ENCODE data around the gene PLAAT5.

Gene PLAAT5

GRCh38 chr11:63507511-63507910, 16.5 kb upstream of the PLAAT5 start:
- no peak for DNase-seq (ENCODE audit: insufficient read length)
- no peak for TF ChIP-seq TAF1 (IDR thresholded peaks at IDR 0.05; ENCODE audit: borderline replicate concordance, low read depth, low read length)
- no peak for TF ChIP-seq POLR2AphosphoS5 (IDR thresholded peaks at IDR 0.05; ENCODE audit: low read depth, low read length)
- no peak for TF ChIP-seq POLR2A (IDR thresholded peaks at IDR 0.05; ENCODE audit: low read depth, low read length)
- no peak for FAIRE-seq

DNA sequence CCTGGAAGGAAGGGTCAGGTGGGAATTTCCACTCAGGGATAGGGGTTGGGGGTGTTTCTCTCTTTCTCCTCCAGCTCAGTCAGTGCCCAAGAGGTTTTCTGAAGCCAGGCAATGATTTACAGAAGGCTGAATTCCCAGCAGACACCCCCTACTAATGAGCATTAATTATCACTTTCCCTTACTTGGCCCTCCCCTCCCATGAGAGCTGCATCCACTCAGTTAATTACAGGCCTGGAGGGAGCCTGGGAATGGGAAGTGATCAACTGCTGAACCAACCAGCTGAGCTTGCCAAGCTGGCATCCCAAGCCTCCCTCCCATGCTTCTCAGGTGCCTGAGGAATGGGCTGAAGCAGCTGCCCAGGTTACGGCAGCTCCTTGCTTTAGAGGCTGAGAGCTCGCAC, 15.9 kb upstream of the PLAAT5 start:
- no peak for DNase-seq (ENCODE audit: insufficient read length)
- FAIRE-seq = no peak
- no peak for TF ChIP-seq POLR2AphosphoS5 (IDR thresholded peaks at IDR 0.05; ENCODE audit: low read depth, low read length)
- TF ChIP-seq TAF1 (IDR thresholded peaks at IDR 0.05; ENCODE audit: borderline replicate concordance, low read depth, low read length) = no peak

DNA sequence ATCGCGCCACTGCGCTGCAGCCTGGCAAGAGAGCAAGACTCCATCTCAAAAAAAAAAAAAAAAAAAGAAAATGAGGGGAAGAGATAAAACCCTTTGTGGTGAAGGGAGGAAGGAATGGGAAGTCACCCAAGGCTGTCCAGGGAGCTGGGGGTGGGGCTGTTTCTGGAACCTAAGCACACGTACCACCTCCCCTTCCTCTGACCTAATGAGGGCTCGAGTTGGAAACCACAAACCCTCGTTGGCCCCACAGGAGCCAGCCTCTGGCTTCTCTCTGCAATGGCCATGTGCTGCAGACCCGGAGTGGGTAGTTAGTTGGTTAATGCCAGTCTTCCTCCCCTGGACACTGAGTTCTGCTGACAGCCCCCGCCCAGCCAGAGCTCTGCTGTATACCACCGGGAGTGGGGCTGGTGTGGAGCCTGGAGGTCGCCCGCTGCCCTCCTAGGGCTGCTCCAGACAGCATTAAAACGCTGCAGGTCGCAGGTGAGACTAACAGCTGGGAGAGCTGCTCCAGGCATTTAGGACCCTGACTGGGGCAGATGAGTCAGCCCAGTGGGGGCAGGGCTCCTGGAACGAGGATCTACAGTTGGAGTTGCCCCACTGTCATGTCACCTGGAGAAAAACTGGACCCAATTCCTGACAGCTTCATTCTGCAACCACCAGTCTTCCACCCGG, 15.0 kb upstream of the PLAAT5 start, which contains the start of gene LGALS12:
Gene LGALS12, plus strand, starts transcription at position 228 of the 672 bp plus-strand sequence. Its CDS starts 375 bp downstream, at position 603.
- TF ChIP-seq POLR2A (IDR thresholded peaks at IDR 0.05; ENCODE audit: low read depth, low read length) (no peak), POLR2AphosphoS5 (IDR thresholded peaks at IDR 0.05; ENCODE audit: low read depth, low read length) (no peak), TAF1 (IDR thresholded peaks at IDR 0.05; ENCODE audit: borderline replicate concordance, low read depth, low read length) (no peak)
- no peak for DNase-seq (ENCODE audit: insufficient read length)
- FAIRE-seq = no peak

- TF ChIP-seq POLR2A (IDR thresholded peaks at IDR 0.05; ENCODE audit: low read depth, low read length) (no peak), TAF1 (IDR thresholded peaks at IDR 0.05; ENCODE audit: borderline replicate concordance, low read depth, low read length) (no peak), POLR2AphosphoS5 (IDR thresholded peaks at IDR 0.05; ENCODE audit: low read depth, low read length) (no peak)
- DNase-seq (ENCODE audit: insufficient read length) (no peak), FAIRE-seq (no peak)
Measured at GRCh38 chr11:63504933-63505586, 14.1 kb upstream of the PLAAT5 start.

DNA sequence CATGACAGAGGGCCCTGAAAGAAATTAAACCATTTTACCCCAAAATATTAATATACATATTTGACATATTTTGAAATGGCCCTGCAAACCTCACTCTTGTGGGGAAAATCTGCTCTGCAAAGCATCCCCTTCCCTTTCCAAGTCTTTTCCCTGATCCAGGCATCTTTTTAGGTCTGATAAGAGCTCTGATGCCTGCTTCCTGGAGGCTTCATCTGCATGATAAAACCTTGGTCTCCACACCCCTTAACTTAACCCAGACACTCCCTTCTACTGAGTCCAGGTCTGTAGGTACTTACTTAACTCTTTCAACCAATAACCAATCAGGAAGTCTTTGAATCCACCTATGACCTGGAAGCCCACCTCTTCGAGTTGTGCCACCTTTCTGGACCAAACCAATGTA, 13.1 kb upstream of the PLAAT5 start:
- TF ChIP-seq TAF1 (IDR thresholded peaks at IDR 0.05; ENCODE audit: borderline replicate concordance, low read depth, low read length) (no peak), POLR2A (IDR thresholded peaks at IDR 0.05; ENCODE audit: low read depth, low read length) (no peak)
- FAIRE-seq (no peak), DNase-seq (ENCODE audit: insufficient read length) (no peak)

DNA sequence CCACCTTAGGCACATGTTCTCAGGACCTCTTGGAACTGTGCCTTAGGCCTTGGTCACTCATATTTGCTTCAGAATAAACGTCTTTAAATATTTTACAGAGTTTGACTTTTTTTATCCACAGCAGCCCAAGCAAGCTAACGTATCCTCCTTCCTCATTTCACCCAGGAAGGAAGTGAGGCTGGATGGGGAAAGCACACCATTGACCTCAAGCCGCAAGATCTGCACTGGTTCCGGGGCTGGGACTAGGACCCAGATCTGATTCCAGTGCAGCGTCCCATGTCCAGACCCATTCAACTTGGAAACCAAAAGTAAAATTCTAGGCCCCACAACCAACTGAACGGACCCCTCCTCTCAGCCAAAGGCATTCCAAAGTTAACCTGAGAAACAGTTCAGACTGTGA, 12.5 kb upstream of the PLAAT5 start:
- DNase-seq (ENCODE audit: insufficient read length) (no peak), FAIRE-seq (no peak)
- TF ChIP-seq TAF1 (IDR thresholded peaks at IDR 0.05; ENCODE audit: borderline replicate concordance, low read depth, low read length) (no peak), POLR2AphosphoS5 (IDR thresholded peaks at IDR 0.05; ENCODE audit: low read depth, low read length) (no peak), POLR2A (IDR thresholded peaks at IDR 0.05; ENCODE audit: low read depth, low read length) (no peak)

- FAIRE-seq = no peak
- TF ChIP-seq TAF1 (IDR thresholded peaks at IDR 0.05; ENCODE audit: borderline replicate concordance, low read depth, low read length) = no peak
- TF ChIP-seq POLR2A (IDR thresholded peaks at IDR 0.05; ENCODE audit: low read depth, low read length) = no peak
- TF ChIP-seq POLR2AphosphoS5 (IDR thresholded peaks at IDR 0.05; ENCODE audit: low read depth, low read length) = no peak
- DNase-seq (ENCODE audit: insufficient read length) = no peak
Measured at GRCh38 chr11:63502252-63502820, 11.4 kb upstream of the PLAAT5 start.

DNA sequence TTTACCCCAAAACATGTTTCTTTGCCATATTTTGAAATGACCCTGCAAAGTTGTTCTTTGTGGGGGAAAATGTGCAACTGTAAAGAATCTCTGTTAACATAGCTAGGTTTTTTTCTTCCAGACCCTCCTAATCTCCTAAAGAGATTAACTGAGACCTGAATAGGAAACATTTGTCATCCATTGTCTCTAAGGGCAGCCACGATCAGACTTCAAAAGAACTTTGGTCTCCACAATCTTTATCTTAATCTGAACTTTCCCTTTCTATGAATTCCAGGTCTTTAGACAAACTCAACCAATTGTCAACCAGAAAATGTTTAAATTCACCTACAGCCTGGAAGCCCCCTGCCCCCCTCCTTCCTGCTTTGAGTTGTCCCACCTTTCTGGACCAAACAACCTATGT, 10.3 kb upstream of the PLAAT5 start:
- no peak for DNase-seq (ENCODE audit: insufficient read length)
- no peak for FAIRE-seq

GRCh38 chr11:63499874-63500273, 8.9 kb upstream of the PLAAT5 start:
- DNase-seq (ENCODE audit: insufficient read length) (no peak), FAIRE-seq (no peak)
- TF ChIP-seq TAF1 (IDR thresholded peaks at IDR 0.05; ENCODE audit: borderline replicate concordance, low read depth, low read length) (no peak), POLR2AphosphoS5 (IDR thresholded peaks at IDR 0.05; ENCODE audit: low read depth, low read length) (no peak), POLR2A (IDR thresholded peaks at IDR 0.05; ENCODE audit: low read depth, low read length) (no peak)

More for the DNA sequence above, 10.3 kb upstream of the PLAAT5 start:
- no peak for TF ChIP-seq POLR2A (IDR thresholded peaks at IDR 0.05; ENCODE audit: low read depth, low read length)
- TF ChIP-seq POLR2AphosphoS5 (IDR thresholded peaks at IDR 0.05; ENCODE audit: low read depth, low read length) = no peak
- no peak for TF ChIP-seq TAF1 (IDR thresholded peaks at IDR 0.05; ENCODE audit: borderline replicate concordance, low read depth, low read length)

- no peak for DNase-seq (ENCODE audit: insufficient read length)
- TF ChIP-seq TAF1 (IDR thresholded peaks at IDR 0.05; ENCODE audit: borderline replicate concordance, low read depth, low read length) = no peak
- no peak for FAIRE-seq
Measured at GRCh38 chr11:63494975-63495374, 4.0 kb upstream of the PLAAT5 start.

DNA sequence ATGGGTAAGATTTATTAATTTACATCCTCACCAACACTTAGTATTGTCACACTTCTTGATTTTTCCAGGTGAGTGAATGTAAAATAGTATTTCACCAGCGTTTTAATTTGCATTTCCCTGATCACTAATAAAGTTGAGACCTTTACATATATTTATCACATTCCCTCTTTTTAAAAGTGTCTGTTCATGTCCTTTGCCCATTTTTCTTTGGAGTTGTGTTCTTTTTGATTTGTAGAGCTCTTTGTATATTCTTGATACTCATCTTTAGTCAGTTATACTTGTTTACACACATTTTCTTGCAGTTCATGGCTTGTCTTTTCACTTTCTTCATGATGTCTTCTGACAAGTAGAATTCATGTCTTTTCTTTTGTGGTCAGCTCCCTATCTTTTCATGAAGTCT, 2.2 kb upstream of the PLAAT5 start:
- no peak for DNase-seq (ENCODE audit: insufficient read length)
- FAIRE-seq = no peak
- no peak for TF ChIP-seq TAF1 (IDR thresholded peaks at IDR 0.05; ENCODE audit: borderline replicate concordance, low read depth, low read length)
- TF ChIP-seq POLR2A (IDR thresholded peaks at IDR 0.05; ENCODE audit: low read depth, low read length) = no peak
- no peak for TF ChIP-seq POLR2AphosphoS5 (IDR thresholded peaks at IDR 0.05; ENCODE audit: low read depth, low read length)

DNA sequence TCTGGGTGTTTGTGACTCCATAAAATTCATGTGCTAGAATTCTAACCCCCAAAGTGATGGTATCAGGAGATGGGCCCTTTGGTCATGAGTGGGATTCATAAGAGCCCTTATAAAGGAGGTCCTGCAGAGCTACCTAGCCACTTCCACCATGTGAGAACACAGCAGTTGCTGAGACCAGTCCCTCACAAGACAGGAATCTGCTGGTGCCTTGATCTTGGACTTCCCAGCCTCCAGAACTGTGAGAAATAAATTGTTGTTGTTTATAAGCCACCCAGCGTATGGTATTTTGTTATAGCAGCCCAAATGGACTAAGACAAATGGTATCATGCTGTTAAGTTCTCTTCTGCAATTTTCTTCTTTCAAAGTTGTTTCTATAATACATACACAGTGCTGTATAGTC, 1.5 kb upstream of the PLAAT5 start:
- no peak for FAIRE-seq
- DNase-seq (ENCODE audit: insufficient read length) = no peak
- TF ChIP-seq POLR2AphosphoS5 (IDR thresholded peaks at IDR 0.05; ENCODE audit: low read depth, low read length) (no peak), TAF1 (IDR thresholded peaks at IDR 0.05; ENCODE audit: borderline replicate concordance, low read depth, low read length) (no peak)

All from GM12892 (cell line).